K562 (cell line): ENCODE results near the gene KIF6. TPM values are rescaled to one million over a fixed set of nuclear protein-coding genes. Genes with fewer than 3 reads are reported as not detected.

Experiments
- ATAC-seq: fragments of 200-7000 bp; cut with Tn5 transposase; 3 replicates; pipeline ENCODE4 v1.9.1; 2020; ENCODE audit warnings: moderate library complexity
- BruUV-seq: library from RNA; stranded (reverse); fragments of 400-500 nt; replicated peaks from 2 replicates; lab custom pipeline; 2021; lab: Mats Ljungman, UMichigan
- CTCF ChIA-PET: fragments of 300-600 bp; formaldehyde crosslinking; extraction: SDS; loops from one replicate; lab custom pipeline; 2021; ENCODE audit warnings: low intra/inter-chr PET ratio; lab: Yijun Ruan, JAX
- POLR2A ChIA-PET: fragments of 300-600, 350-650 bp; sonication (Branson Sonifier 250); formaldehyde crosslinking; extraction: SDS; loops from one replicate; lab custom pipeline; 2021; ENCODE audit warnings: antibody characterized with exemption, inconsistent platforms; lab: Yijun Ruan, JAX
- DNase-seq, 4 experiments: peaks; one replicate each; pipeline versions ENCODE4 v3.0.0 to v3.0.0-alpha.2; 2011 to 2018; ENCODE audit warnings: low spot score in 3 of 4, mixed read lengths in 3 of 4; ENCODE audit errors: extremely low read depth in 1 of 4
- FAIRE-seq: peaks from 2 replicates; lab custom pipeline; 2011; peaks lifted over from hg19 to GRCh38; lab: Jason Lieb, UNC
- H2AFZ ChIP-seq: 2 replicates; pipeline ENCODE4 v1.6.0; 2011; ENCODE audit warnings: low read depth, low read length, control low read depth, inconsistent platforms
- H3K27ac ChIP-seq: fragments of 200-600 bp; 3 replicates; pipeline ENCODE4 v1.8.0; 2011; ENCODE audit warnings: low read depth, mild to moderate bottlenecking, control low read depth, inconsistent platforms, low read length, moderate library complexity, mixed read lengths; ENCODE audit errors: extremely low read depth
- H3K27me3 ChIP-seq, 2 experiments: fragments of 300-600 bp in 1 of 2; 2 replicates in 1 of 2; 3 replicates in 1 of 2; pipeline versions ENCODE4 v1.6.0 to v1.8.0; 2011; ENCODE audit warnings: inconsistent platforms in 2 of 2, low read length in 2 of 2, mild to moderate bottlenecking in 1 of 2, mixed read lengths in 1 of 2, moderate library complexity in 1 of 2; ENCODE audit not compliant: control insufficient read depth in 2 of 2, insufficient read depth in 2 of 2
- H3K36me3 ChIP-seq: fragments of 300-600 bp; 3 replicates; pipeline ENCODE4 v1.8.0; 2011; ENCODE audit warnings: mild to moderate bottlenecking, low read length, inconsistent platforms; ENCODE audit not compliant: control insufficient read depth, insufficient read depth
- H3K4me1 ChIP-seq, 2 experiments: fragments of 200-600 bp in 1 of 2; replicated peaks in 1 of 2; 2 replicates in 1 of 2; 3 replicates in 1 of 2; pipeline versions ENCODE4 v1.5.1 to v1.8.0; 2011; ENCODE audit warnings: inconsistent platforms in 2 of 2, low read length in 2 of 2, mild to moderate bottlenecking in 1 of 2, mixed read lengths in 1 of 2, moderate library complexity in 1 of 2; ENCODE audit not compliant: control insufficient read depth in 2 of 2, insufficient read depth in 2 of 2
- H3K4me2 ChIP-seq: 2 replicates; pipeline ENCODE4 v1.6.1; 2011; ENCODE audit warnings: low read length, control low read depth, inconsistent platforms, mixed read lengths; ENCODE audit not compliant: insufficient read depth
- H3K4me3 ChIP-seq: fragments of 200-600 bp; sonication (generic), shearing (Covaris generic); 2 replicates; pipeline ENCODE4 v1.5.1; 2016; ENCODE audit warnings: control low read depth, inconsistent platforms
- H3K79me2 ChIP-seq: fragments of 200-600 bp; 3 replicates; pipeline ENCODE4 v1.8.0; 2011; ENCODE audit warnings: low read length, inconsistent platforms; ENCODE audit not compliant: control insufficient read depth, insufficient read depth
- H3K9ac ChIP-seq, 2 experiments: 2 replicates each; pipeline versions ENCODE4 v1.6.0 to v1.6.1; 2011; ENCODE audit warnings: low read depth in 2 of 2, low read length in 2 of 2, control low read depth in 1 of 2, inconsistent platforms in 1 of 2, mild to moderate bottlenecking in 1 of 2, mixed read lengths in 1 of 2; ENCODE audit not compliant: insufficient read depth in 1 of 2
- H3K9me1 ChIP-seq: one replicate; pipeline ENCODE4 v1.6.0; 2011; ENCODE audit warnings: inconsistent platforms, mild to moderate bottlenecking, low read length, moderate library complexity; ENCODE audit not compliant: control insufficient read depth, insufficient read depth
- H3K9me3 ChIP-seq: replicated peaks from 2 replicates; pipeline ENCODE4 v1.5.1; 2011; ENCODE audit warnings: low read depth, low read length, inconsistent platforms; ENCODE audit not compliant: control insufficient read depth, insufficient read depth
- H4K20me1 ChIP-seq: replicated peaks from 2 replicates; pipeline ENCODE4 v1.6.1; 2011; ENCODE audit warnings: low read length, inconsistent platforms, mixed read lengths; ENCODE audit not compliant: control insufficient read depth, insufficient read depth
- CREM ChIP-seq: IDR thresholded peaks from 2 replicates; pipeline ENCODE4 v1.6.1; 2014; ENCODE audit warnings: antibody characterized with exemption, low read depth
- FOXA1 ChIP-seq: fragments of 450-650 bp; IDR thresholded peaks from 2 replicates; pipeline ENCODE4 v1.6.1; 2016; ENCODE audit warnings: mild to moderate bottlenecking, borderline replicate concordance
- FOXA3 ChIP-seq, 2 experiments: fragments of 450-650 bp in 1 of 2; sonication (generic) in 1 of 2; formaldehyde crosslinking; IDR thresholded peaks in 1 of 2; conservative IDR thresholded peaks in 1 of 2; 2 replicates each; pipeline versions ENCODE4 v1.4.0 to v1.8.0; 2020 to 2022; ENCODE audit warnings: mild to moderate bottlenecking in 2 of 2, missing genetic modification reagents in 1 of 2
- HDGF ChIP-seq: fragments of 450-650 bp; IDR thresholded peaks from 2 replicates; pipeline ENCODE4 v1.6.1; 2016
- ILK ChIP-seq: fragments of 450-650 bp; IDR thresholded peaks from 2 replicates; pipeline ENCODE4 v1.6.1; 2016; ENCODE audit warnings: missing genetic modification characterization, low read depth, mild to moderate bottlenecking, missing compliant biosample characterization, moderate library complexity, borderline replicate concordance
- MECOM ChIP-seq: fragments of 250-450 bp; sonication (Bioruptor Pico); IDR thresholded peaks from 2 replicates; pipeline ENCODE4 v1.8.0; 2022; ENCODE audit warnings: inconsistent platforms
- MTA1 ChIP-seq: fragments of 450-650 bp; IDR thresholded peaks from 2 replicates; pipeline ENCODE4 v1.6.1; 2017; ENCODE audit warnings: borderline replicate concordance
- PRPF4 ChIP-seq: fragments of 200-400 bp; formaldehyde crosslinking; IDR thresholded peaks from one replicate; pipeline ENCODE4 v1.6.1; 2017; ENCODE audit warnings: low read length, low read depth, mild to moderate bottlenecking; ENCODE audit not compliant: insufficient read depth, poor library complexity, severe bottlenecking
- RBM22 ChIP-seq: fragments of 200-400 bp; formaldehyde crosslinking; IDR thresholded peaks from 2 replicates; pipeline ENCODE4 v1.6.1; 2018; ENCODE audit warnings: low read length, low read depth; ENCODE audit not compliant: poor library complexity, severe bottlenecking
- TRIM24 ChIP-seq, 2 experiments: fragments of 450-650 bp; IDR thresholded peaks; 2 replicates each; pipeline ENCODE4 v1.6.1; 2016
- ZNF146 ChIP-seq: IDR thresholded peaks from one replicate; pipeline ENCODE4 v1.6.1; 2018; ENCODE audit warnings: missing compliant biosample characterization; ENCODE audit not compliant: unreplicated experiment
- WGBS: fragments of 100-300 bp; shearing (Covaris generic); methylation state at CpG from one replicate; pipeline ENCODE4 v1.1.6; 2016; ENCODE audit warnings: low coverage, mixed read lengths; ENCODE audit not compliant: insufficient coverage; ENCODE audit errors: missing lambda C conversion rate; 5-methylcytosine and 5-hydroxymethylcytosine counted together
- in situ Hi-C: fragments of 300-500 bp; cut with MboI; formaldehyde crosslinking; loops from 4 replicates; pipeline ENCODE4 v1.15.0; 2018; ENCODE audit warnings: inconsistent platforms, mixed read lengths
- intact Hi-C: fragments of 100-400 bp; cut with micrococcal nuclease; formaldehyde crosslinking; loops from 2 replicates; pipeline ENCODE4 v1.14.2; 2022
- polyA plus RNA-seq, 8 experiments: library from polyadenylated mRNA; depleted of rRNA in 4 of 8; stranded (reverse) in 5 of 8; unstranded in 3 of 8; fragments of >200 nt; fragmentation: Nextera tagmentation in 2 of 8; fragmentation: Illumina TruSeq in 1 of 8; extraction: Ambion mirVana in 2 of 8; extraction: Trizol in 1 of 8; gene quantifications; 2 replicates each; pipeline versions ENCODE4 v1.2.1 to v1.2.3, GENCODE V29; 2011 to 2014; ENCODE audit warnings: inconsistent platforms in 1 of 8, missing spikeins in 1 of 8
- total RNA-seq, 7 experiments: library from RNA; depleted of rRNA in 6 of 7; stranded (reverse); fragments of >200 nt in 6 of 7; fragmentation: Illumina TruSeq in 2 of 7; extraction: Trizol in 2 of 7; gene quantifications; 2 replicates each; pipeline versions ENCODE4 v1.2.1 to v1.2.3, GENCODE V29; 2011 to 2021; ENCODE audit warnings: low replicate concordance in 1 of 7

The KIF6 gene
- total and polyA plus RNA-seq, 9 of the 15 experiments (the other 6 are each of a cell fraction or from before 2014, with no cell fraction given) = not detected

GRCh38 chr6:39684790-39685488, 40.3 kb downstream of the KIF6 start:
- Histone ChIP-seq H3K27me3 (0 out of 5 replicates have a peak, but pooled peaks cover 0 to 3% of the 10 kb centered on the region in 2 experiments), H3K79me2 (no peaks in the 10 kb centered on the region), H3K9me1 (no peaks in the 10 kb centered on the region), H3K27ac (no peak overlapping the region), H3K9me3 (no peaks in the 10 kb centered on the region), H3K4me3 (no peak overlapping the region), H4K20me1 (no peaks in the 10 kb centered on the region), H3K4me1 (no peaks in the 10 kb centered on the region), H3K9ac (no peak overlapping the region), H3K4me2 (peak overlapping the region; percentile 39; the same call in 1 of the 2 replicates), H2AFZ (peak overlapping the region; percentile 64), H3K36me3 (no peaks in the 10 kb centered on the region)
- CTCF ChIA-PET = no interaction called here
- in situ Hi-C loops = no loop called here
- peak; percentile 42 for FAIRE-seq
- ATAC-seq = peak; percentile 76
- POLR2A ChIA-PET = no interaction called here
- DNase-seq = peak in 2 of 4 experiments; percentile 14 to 26
- BruUV-seq = no TSS peak
- intact Hi-C loops = no loop called here
- TF ChIP-seq PRPF4 (no peak), ILK (tag) (no peak), FOXA3 (CRISPR knock-in tag; conservative IDR thresholded peaks at IDR 0.05 in 1 of 2, IDR thresholded peaks at IDR 0.05 in 1 of 2) (peak in 1 of 2 experiments; percentile 84; a peak in 2 of 4 replicates), MECOM (no peak), HDGF (no peak), RBM22 (no peak), MTA1 (peak; percentile 58; the same call in 1 of the 2 replicates), TRIM24 (IDR thresholded peaks at IDR 0.05) (no peak), CREM (peak; percentile 75), FOXA1 (peak; percentile 42; the same call in 1 of the 2 replicates), ZNF146 (CRISPR knock-in tag) (no peak)
- WGBS = 0% methylated on average over 3 of the region's 3 CpGs
